HG03575 (cell line): ENCODE measurements around the gene HSPG2.
"Not testable (repeated sequence)": the region's sequence is repeated elsewhere in the genome, so short reads cannot be mapped to it uniquely, and the experiment has no call there.

Experiments used
- ATAC-seq: cut with Tn5 transposase; IDR thresholded peaks from one replicate; pipeline ENCODE4 v1.9.1; 2021; ENCODE audit not compliant: unreplicated experiment, insufficient number of reproducible peaks, low FRiP score; ENCODE audit errors: extremely low read depth

HSPG2 gene

GRCh38 chr1:21961337-21961736 lies 24.2 kb upstream of the HSPG2 start:
- no peak for ATAC-seq

- ATAC-seq = no peak
Measured at GRCh38 chr1:21956720-21957552, 19.8 kb upstream of the HSPG2 start.

DNA sequence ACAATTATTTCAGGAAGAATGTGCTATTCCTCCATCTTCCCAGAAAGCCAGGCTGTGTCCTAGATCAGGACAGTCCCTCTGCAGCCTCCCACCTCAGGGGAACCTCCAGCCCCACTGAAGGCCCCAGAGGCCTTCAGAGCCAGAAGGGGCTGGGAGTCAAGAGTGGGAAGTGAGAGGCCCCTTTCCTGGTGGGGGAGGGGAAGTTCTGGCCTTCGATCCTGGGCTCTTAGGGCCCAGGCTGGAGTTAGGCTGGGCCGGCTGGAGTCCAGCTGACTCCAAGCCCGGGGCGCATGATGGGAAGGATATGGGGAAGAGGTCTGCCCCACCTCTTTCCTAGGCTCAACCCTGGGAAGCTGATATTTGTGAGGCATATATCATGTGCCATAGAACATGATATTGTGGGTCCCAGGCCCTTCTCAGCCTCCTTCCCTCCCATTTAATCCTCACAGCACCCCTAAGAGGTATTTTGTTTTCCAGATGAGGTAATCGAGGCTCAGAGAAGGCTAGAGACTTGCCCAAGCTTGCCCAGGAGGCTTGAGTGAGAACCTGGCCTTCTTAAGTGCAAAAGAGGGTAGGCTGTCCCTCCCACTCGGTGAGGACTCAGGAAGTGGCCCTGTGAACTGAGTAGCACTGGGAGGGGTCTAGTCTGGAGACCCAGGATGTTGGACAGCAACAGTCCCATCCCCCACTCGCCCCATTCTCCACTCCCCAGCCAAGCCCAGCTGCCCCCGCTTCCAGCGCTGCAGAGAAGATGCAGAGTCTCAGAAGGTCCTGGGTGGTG lies 18.6 kb upstream of the HSPG2 start:
- no peak for ATAC-seq

- ATAC-seq = no peak
Measured at GRCh38 chr1:21955058-21955457, 17.9 kb upstream of the HSPG2 start.

DNA sequence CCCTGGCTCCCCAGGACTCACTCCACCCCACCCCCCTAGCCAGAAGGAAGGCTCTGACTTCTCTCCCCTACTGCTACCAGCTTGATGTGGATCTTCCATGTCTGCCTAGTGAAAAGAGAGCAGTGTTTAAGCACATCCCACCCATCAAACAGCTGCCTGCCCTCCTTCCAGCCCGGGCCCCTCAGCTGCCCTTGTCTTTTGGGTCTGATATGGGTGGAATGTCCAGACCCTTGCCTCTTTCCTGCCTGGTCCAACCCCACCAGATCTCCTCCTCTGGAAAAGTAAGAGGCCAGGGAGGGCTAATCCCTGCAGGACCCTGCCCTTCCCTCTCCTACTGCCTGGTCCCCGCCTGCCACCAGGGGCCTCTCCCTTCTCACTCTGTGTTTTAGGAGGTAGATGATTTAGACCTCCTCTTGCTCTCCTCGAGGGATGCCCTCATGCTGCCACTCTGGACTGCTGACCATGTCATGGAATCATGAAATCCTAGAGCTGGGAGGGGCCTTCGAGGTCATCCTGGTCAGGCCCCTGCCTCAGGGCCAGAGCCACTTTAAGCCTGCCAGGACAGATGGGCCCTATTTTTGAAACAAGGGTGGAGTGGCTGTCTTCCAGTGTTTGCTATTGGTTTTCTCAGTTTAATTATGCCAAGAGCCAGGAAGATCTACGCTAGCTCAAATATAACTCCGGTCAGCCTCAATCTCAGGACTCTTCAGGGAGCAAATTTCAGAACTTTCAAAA lies 15.8 kb upstream of the HSPG2 start:
- ATAC-seq = no peak

GRCh38 chr1:21951226-21951870 lies 14.2 kb upstream of the HSPG2 start:
- no peak for ATAC-seq

DNA sequence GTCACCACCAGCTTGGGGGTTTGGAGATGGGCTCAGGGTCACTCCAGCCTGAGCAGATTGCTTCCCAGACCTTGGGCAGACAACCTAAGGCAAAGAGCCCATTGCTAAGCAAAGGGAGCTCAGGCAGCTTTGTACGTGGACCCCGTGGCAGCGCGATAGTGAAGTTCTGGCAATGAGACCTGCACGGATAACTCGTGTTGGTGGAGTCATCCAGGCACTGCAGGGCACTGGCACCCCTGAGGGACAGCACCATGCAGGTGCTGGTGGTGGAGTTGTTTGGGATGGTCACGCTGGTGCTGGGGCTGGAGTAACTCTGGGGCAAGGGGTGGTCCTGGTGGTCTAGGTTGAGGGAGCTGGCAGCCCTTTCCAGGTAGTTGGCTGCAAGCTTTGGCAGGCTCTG lies 13.6 kb upstream of the HSPG2 start:
- no peak for ATAC-seq

DNA sequence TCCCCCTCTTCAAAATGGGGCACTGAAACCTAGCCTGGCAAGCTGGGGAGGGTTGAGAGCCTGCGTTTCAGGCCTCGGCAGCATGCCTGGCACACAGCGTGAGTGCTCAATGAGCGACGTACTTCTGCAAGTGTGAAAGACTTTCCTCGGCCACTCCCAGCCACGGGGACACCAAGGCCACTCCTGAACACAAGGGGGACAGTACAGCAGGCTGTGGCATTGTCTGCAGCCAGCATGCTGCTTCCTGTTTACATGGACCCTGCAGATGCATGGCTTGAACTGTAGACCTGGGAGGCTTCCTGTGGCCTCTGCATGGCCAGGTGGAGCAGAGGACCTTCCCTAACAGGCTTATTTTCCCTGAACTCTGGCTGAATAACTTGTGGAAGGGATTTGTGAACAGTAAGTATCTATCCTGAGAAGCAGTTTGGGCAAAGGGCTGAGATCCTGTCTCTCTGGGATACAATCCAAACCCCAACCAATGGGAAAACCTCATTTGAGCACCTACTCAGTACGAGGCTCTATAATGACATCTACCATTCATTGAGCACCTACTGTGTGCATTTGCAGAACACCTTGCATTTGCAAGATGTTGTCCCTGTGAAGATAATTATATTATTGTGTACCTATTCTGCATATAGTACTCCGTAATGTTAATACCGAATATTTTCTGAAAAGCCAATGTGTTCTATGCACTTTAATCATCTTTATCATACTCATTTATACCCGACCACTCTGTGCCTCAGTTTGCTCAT lies 9.9 kb upstream of the HSPG2 start:
- ATAC-seq = no peak

DNA sequence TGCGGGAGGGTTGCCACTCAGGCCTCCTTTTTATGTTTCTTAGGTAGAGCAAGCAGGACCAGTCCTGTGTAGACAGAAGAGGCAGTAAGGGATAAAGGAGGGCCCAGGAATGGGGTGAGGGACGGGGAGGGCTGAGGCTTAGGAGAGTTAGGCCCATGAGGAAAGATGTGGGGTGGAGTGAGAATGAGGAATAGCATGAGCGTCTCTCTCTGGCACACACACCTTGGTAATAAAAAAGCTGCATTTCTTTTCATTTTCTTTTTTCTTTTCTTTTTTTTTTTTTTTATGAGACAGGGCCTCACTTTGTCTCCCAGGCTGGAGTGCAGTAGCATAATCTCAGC lies 7.6 kb upstream of the HSPG2 start:
- no peak for ATAC-seq

- not testable (repeated sequence) for ATAC-seq
Measured at GRCh38 chr1:21942959-21943640, 6.0 kb upstream of the HSPG2 start.

DNA sequence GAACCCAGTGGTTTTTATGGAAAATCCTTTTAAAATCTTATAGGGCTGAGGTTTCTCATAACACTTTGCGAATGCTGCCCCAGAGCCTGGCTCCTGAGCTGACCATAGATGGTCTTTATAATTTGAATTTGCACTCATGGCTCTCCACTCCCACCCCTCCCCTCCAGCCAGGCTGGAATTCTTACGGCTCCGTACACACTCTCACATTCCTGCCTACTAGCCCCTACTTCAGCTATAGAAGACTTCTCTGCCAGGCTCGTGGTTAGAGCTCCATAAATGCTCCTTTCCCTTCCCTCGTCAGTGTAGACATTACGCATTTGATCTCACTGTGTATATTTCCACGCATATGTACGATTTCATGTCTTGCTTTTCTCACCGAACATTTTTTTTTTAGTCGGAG lies 5.4 kb upstream of the HSPG2 start:
- no peak for ATAC-seq

DNA sequence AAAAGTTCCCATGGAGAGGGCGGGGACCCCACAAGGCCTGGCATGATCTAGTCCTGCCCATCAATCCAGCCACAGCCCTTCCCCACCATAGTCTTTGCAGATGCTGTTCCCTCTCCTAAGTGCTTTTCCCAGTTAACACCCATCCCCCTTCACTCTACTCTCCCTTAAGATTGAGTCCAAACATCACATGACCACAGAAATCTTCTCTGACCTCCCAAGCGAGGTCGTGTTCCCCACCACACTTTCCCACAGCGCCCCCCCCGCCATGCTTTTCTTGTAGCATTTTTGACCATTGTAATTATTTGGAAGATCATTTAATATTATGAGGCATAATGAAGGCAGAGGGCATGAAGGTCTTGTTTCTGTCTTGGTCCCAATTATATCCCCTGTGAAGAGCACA lies 4.3 kb upstream of the HSPG2 start:
- ATAC-seq = no peak

- no peak for ATAC-seq
Measured at GRCh38 chr1:21940492-21940891, 3.4 kb upstream of the HSPG2 start.

DNA sequence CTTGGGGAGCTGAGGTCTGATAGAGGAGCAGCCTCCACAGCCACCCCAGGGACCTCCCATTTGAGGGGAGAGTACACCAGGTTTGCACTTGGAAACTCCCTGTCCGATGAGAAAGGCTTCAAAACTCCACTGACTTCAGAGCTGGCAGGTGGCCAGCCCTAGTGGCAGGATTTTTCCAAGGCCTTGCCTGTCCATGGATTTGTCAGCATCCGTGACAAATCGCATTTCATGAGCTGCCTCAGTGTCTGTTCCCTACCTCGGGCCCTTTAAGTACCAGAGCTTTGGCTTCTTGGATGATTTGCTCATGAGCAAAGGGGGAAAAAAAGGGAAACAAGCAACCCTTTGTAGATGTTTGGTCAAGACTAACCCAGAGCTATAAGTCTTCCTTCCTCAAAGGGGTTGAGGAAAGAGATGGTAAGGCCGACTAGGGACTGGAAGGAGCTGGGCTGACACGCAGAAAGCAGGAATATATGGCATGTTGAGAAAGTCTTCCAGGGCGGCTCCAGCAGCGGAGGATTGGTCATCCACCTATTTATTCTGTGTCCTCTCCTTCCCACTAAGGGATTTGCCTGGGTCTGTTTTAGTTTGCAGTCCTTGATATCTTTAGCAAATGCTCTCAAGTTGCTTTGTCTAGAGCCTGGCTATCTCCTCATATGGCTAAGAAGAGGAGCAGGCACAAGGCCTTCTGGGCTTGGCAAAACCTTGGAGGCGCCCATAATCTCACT lies 2.7 kb upstream of the HSPG2 start:
- no peak for ATAC-seq

DNA sequence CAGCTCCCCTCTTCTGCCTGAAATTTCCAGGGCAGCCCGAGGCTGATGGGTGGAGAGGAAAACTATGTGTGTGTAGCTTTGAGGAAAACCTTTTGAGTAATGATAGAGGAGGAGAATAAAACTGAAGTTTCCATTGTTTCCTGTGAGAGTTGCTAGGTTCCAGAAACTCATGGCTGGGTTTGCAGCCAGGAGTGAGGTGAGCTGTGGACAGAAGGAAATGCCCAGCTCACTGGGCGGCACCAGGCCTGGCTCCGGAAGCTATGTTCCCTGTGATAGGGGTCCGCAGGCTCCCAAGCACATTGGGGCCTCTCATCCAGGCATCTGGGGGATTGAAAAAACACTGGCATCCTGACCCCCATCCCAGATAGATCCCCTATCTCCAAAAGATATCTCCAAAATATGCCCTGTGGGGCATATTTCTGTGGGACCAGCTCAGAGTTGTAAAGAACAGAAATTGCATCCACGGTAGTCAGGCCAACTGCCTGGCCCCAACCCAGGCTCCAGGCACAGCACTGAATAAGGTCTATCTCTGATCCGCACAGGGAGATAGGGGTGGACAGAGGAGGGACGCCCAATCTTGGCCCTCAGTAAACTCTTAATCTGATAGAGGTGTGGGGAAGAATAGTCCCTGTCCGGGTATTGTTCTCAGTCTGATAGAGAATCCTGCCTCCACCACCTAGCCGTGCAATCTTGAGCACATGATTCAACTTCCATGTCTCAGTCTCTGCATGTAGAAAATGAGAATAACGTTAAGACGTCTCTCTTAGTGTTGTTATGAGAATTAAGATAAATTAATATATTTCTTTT lies 1.8 kb upstream of the HSPG2 start:
- ATAC-seq = no peak

GRCh38 chr1:21937372-21938121 lies 437 bp upstream of the HSPG2 start:
- no peak for ATAC-seq
